GM21576 (cell line): ENCODE data around the gene C19orf47.
A peak's percentile ranks its signal among the peaks of the same experiment; 100 is the strongest.

Source experiments
- ATAC-seq: cut with Tn5 transposase; IDR thresholded peaks from one replicate; pipeline ENCODE4 v1.9.1; 2021; ENCODE audit warnings: mild to moderate bottlenecking, moderate library complexity; ENCODE audit not compliant: unreplicated experiment

Gene C19orf47, protein sequence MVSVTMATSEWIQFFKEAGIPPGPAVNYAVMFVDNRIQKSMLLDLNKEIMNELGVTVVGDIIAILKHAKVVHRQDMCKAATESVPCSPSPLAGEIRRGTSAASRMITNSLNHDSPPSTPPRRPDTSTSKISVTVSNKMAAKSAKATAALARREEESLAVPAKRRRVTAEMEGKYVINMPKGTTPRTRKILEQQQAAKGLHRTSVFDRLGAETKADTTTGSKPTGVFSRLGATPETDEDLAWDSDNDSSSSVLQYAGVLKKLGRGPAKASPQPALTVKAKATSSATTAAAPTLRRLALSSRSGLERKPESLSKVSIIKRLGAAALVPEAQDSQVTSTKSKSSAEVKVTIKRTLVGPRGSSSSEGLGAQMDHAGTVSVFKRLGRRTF

DNA sequence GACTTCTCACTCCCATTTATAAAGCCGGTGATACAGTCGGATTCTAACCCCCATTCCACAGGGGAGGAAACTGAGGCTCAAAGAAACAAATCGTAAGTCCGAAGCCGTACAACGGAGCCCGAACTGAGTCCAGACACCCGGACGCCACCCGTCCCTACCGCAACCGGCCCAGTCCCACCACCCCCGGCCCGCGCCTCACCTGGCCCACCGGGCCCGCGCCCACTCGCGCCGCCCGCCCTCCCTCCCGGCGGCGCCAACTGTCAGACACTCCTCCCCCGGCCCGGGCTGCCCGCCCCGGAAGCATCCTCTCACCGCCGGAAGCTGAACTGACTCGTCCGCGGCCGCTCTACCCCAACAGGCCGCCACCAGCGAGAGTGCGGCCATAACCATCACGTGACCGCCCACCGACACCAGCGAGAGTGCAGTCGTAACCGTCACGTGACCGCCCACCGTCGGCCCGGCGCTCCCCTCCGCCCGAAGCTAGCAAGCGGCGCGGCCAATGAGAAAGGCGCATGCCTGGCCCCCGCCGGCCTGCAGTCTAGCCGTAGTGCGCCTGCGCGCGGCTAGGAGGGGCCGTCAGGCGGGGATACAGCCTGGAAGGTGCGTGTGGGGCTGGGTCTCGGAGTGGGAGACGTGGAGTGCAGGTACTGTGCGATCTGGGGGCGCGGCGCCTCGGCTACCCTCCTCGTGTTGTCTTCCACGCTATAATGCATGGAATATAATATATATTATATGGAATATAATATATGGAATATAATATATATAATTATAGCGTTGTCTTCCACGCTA, at the start of gene C19orf47, which contains the start of gene PLD3:
Gene C19orf47, minus strand, starts transcription at position 273 of the 789 bp plus-strand sequence. CDS start 6,540 bp downstream, outside the sequence.
Gene PLD3, plus strand, starts transcription at position 571 of the 789 bp plus-strand sequence. CDS start 17,789 bp downstream, outside the sequence.
- ATAC-seq: peak; percentile 82

DNA sequence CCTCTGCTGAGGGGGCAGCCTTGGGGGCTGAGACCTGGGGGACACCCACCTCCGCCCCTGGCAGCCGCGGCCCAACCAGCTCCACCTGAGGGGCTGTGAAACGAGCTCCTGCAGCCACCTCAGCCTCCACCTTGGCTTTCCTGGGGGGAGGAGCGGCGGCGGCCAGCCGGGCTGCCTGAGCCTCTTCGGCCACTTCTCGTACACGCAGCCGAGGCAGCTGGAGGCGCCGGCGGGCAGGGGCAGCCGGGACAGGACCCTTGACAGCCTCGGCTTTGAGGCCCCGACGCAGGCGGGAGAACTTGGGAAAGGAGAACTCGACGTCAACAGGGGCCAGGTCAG, 49.3 kb upstream of the C19orf47 start:
- no peak for ATAC-seq

DNA sequence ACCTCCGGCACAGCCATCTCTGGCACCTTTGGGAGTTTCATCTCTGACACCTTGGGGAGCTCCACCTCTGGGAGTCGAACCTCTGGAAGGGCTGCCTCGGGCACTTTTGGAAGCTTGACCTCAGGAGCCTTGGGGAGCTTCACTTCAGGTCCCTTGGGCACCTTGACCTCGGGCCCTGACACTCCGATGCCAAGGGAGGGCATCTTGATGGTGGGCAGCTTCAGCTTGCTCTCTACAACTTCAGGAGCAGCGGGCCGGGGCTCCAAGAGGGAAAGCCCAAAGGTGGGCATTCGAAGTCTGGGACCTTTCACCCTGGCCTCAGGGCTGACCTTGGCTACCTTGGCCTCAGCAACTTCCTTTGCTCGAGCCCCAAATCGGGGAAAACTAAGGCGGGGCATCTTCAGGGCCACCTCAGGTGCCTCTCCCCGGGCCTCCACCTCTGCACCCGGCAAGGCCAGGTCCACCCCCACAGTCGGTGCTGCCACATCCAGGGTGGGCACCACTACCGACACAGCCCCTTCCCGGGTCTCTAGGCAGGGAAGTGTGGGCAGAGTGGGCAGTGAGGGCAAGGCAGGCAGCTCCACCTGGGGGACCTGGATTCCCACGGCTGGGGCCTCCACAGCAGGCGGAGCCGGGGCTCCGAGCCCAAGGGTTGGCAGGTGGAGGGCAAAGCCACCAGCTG, 48.8 kb upstream of the C19orf47 start:
- no peak for ATAC-seq

DNA sequence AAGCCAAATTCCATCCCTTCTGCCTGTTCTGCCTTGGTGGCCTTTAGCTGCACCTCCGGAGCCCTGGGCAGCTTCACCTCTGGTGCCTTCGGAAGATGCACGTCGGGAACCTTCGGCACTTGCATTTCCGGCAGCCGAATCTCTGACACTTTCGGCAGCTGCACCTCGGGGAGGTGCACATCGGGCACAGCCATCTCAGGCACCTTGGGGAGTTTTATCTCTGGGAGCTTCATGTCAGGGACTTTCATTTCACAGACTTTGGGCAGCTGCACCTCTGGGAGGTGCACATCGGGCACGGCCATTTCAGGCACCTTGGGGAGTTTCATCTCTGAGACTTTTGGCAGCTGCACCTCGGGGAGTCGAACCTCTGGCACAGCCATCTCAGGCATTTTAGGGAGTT, 47.8 kb upstream of the C19orf47 start:
- ATAC-seq: no peak

DNA sequence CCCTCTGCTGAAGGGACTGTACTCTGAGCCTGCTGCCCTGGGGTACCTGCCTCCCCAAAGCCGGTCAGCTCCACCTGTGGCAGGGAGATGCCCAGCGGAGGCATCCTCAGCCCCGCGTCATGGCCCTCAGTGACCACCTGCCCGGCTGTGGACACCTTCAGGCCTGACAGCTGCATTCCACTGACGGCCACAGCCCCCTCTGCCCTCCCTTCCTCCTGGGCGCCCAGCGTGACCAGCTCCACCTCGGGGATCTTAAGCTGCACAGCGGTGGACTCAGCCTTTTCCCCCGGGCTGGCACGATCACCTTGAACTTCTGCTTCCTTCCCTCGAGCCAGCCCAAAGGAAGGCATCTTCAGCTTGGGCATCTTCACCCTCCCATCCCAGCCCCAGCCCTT, 46.6 kb upstream of the C19orf47 start:
- no peak for ATAC-seq

DNA sequence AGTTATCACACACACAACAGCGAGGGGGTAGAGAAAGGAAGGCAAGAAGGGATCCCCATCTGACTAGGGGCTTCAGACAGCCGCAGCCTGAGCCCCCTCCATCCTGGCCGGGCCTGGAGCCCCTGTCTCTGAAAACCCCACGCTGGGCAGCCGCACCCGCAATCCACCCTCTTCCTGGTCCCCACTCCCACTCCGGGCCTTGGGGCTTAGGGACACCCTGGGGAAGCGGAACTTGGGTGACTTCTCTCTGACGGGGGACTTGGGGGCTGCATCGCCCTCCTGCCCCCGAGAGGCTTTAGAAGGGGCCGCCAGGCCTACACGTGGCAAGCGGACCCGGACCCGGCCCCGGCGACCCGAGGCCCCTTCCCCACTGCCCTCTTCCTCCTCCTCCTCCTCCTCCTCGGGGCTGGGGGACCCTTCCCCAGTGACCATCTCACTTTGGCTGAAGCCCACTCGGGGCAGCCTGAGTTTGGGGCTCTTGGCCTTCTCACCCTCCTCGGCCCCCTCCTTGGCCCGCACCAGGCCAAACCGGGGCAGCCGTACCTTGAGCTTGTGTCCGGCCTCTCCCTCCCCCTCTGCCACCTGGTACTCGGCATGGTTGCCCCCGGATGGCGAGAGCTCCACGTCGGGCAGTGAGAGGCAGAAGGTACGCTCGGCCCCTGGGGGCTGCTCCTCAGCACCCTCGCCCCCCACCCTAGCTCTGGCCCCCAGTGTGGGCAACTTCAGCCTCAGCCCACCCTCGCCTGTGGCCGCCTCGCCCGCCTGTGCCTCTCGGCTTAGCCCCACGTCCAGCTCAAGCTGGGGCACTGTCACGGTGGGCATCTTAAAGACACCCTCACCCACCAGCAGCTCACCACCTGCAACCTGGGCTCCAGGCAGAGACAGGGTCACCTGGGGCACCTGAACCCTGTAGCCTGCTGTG, 46.0 kb upstream of the C19orf47 start:
- ATAC-seq: no peak

DNA sequence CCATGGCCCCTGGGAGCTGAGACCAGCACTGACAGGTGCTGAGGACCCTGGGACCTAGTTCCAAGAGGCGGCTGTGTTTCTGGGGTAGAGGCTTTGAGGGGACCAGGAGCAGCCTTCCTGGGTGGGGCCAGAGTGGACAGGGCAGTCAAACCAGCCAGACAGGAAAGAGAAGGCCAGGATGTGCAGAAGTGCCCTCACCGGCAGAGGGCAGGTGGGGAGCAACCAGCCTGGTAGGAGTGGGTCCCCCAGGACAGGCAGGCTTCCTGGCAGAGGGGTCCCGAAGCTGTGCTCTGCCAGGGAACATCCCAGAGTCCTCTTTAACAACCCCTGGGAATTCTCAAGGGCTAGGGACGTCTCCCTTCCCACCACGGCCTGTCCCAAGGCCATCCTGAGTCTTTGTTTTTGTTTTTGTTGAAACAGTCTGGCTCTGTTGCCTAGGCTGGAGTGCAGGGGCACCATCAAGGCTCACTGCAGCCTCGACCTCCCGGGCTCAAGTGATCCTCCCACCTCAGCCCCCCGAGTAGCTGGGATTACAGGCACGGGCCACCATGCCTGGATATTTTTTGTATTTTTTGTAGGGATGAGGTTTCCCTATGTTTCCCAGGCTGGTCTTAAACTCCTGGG, 44.8 kb upstream of the C19orf47 start:
- no peak for ATAC-seq

DNA sequence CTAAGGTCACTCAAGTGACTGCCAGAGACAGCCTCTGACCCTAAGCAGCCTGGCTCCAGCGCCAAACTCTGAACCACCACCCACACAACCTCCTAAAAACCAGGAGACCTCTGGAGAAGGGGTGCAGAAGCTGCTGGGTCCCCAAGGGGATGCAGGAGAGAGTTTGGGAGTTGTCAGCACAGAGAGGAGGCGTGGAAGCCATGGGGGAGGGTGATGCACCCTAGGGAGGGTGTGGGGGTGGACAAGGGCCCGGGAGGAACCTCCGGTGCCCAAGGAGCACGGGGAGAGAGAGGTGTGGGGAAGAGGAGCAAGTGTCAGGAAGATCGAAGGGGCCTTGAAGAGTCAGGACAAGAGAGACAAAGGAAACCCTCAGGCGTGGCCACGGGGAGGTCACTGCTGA, 43.9 kb upstream of the C19orf47 start:
- ATAC-seq: no peak

DNA sequence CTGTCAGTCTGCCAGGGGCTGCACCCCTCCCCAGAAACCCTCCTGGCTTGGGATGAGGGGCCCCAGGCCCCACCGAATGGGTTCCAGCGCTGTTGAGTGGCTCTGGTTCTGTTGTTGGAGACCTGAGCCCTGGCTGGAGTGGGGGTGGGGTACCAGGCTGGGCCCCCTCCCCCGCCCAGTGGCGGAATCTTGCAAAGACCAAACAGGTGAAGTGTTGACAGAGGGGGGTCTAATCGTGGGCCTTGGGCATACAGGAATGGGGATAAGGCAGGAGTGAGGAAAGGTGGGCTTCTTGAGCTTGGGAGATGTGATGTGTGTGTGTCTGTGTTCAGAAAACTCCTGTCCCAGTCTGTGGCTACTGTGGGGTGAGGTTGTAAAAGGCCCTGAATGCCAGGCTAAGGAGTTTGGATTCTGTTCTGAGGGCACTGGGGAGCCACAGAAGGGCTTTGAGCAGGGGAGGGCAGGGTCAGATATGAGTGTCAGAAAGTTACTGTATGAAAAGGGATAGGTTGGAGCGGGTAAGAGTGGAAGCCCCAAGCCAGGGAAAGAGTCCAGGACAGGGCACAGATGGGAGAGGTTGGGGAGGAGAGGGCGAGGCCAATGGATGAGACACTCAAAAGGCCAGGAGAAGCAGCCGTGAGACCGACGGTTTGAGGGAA, 42.0 kb upstream of the C19orf47 start, which contains the start of gene HIPK4:
Gene HIPK4, minus strand, starts transcription at position 98 of the 659 bp plus-strand sequence. CDS start 279 bp downstream, outside the sequence.
- ATAC-seq: no peak

DNA sequence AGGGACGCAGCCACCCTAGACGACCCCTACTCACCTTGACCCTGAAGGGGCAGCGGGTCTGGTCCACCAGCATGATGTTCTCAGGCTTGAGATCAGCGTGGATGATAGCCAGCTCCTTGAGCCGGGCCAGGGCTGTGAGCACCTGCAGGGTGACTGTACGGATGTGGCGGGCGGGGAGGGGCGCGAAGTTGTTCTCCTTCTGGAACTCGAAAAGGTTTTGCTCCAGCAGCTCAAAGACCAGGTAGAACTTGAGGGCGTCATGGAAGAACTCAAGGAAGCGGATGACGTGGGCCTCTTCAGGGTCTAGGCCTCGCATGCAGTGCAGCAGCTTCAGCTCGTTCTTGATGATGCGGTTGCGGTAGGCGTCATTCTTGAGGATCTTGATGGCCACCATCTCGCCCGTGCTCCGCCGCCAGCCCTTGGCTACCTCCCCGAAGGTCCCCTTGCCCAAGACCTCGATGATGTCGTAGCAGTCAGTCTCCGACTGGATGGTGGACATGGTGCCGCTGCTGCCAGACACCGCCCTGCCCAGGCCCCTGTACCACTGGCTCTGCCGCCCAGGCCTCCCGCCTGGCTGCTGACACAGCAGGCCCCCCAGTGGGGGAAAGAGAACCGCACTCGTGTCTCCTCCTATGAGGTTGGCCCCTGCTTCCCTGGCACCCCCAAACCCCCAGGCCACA, 41.3 kb upstream of the C19orf47 start:
- no peak for ATAC-seq

DNA sequence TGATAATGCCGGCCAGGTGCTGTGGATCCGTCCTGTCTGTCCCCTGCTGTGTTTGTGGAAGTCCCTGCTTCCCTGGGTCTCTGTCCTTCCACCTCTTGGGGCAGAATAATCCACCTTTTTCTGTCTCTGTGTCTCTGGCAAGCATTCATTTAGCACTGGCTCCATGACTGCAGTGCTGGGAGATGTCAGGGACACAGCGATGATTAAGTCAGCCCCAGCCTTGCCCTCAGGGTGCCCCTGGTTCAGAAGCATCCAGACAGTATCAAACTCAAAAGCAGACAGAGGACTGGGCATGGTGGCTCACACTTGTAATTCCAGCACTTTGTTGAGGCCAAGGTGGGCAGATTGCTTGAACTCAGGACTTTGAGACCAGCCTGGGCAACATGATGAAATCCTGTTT, 40.3 kb upstream of the C19orf47 start:
- ATAC-seq: no peak

DNA sequence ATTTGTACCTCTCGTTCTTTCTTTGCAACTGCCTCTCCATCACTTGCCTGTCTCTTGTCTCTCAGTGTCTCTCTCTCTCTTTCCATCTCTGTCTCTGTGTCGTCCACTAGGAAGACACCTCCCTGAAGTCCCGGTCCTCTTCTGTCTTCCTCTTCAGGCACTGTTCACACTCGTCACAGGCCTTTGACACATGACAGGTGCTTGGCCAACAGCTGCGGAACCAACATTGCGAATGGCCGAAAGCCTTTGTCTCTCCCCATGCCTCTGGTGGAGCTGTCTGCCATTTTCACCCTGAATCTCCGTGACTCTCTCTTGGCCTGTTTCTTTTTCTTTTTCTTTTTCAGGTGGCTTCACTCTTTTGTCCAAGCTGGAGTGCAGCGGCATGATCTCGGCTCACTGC, 39.0 kb upstream of the C19orf47 start:
- no peak for ATAC-seq

DNA sequence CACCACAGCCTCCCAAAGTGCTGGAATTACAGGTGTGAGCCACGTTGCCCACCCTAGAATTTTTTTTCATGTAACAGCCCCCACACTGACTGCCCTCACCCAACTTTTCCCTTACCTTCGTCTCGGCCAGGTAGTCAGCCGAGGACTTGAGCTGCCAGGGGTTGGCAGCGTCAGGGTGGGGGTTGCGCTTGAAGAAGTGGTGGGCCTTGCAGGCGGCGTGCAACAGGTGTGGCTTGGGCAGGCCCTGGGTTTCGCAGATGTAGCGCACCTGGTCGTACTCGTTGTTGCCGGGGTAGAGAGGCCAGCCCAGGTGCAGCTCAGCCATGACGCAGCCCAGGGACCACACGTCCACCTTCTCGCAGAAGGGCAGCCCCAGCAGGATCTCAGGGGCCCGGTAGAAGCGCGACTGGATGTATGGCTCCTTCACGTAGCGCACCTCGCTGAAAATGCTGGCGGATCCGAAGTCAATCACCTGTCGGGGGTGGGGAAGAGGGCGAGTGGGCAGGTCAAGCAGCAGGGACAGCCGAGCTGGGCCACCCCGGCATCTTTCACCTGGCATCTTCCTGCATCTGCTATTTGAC, 35.6 kb upstream of the C19orf47 start:
- ATAC-seq: no peak

DNA sequence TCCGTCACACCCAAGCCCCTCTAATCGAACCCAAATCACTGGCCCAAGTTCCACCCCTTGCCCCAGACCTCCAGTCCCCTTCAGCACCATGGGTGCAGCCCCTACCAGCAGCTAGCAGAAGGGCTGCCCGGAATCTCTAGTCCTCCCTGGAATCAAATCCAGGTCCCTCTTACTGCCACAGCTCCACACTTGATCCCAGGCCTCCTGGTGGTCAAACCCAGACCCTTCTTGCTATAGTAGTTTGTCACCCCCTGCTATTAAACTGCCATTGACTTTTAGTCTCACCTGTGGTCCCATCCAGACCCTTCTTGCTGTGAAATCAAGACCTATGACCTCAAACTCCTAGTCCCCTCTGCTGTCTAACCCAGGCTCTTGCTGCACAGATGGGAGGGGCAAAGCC, 33.1 kb upstream of the C19orf47 start:
- ATAC-seq: no peak

DNA sequence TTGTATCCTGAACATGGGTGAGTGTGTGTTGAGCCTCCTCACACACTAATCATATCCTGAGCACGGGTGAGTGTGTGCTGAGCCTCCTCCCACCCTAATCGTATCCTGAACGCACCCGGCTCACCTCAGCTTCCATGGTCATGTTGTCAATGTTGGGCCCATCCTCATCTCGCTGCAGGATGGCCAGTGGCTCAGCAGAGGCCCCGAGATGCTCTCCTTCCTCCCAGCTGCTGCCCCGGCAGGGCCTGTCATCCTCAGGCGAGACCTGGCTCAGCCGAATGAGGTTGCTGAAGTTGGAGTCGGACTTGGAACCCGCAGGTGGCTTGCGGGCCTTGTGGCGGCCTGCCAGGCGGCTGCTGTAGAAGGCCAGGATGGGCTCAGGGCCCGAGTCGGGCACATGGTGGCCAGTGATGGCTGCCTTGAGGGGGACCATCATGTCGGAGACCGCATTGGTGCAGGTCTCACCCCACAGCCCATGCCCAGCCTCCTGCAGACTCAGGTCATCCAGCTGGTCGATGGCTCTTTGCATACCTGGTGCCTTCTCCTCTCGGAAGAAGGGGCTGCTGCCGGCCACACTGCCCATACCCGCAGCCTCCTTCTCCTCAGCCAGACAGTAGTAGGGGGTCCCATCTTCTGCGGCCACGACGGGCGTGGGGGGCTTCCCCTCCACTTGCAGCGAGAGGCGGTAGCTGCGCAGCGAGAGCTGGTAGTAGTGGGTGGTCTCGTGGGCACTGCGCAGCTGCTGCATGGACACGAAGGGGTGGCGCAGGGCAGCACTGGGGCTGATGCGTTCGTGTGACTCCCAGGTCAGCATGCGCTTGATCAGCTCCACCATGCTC, 32.2 kb upstream of the C19orf47 start:
- ATAC-seq: no peak

DNA sequence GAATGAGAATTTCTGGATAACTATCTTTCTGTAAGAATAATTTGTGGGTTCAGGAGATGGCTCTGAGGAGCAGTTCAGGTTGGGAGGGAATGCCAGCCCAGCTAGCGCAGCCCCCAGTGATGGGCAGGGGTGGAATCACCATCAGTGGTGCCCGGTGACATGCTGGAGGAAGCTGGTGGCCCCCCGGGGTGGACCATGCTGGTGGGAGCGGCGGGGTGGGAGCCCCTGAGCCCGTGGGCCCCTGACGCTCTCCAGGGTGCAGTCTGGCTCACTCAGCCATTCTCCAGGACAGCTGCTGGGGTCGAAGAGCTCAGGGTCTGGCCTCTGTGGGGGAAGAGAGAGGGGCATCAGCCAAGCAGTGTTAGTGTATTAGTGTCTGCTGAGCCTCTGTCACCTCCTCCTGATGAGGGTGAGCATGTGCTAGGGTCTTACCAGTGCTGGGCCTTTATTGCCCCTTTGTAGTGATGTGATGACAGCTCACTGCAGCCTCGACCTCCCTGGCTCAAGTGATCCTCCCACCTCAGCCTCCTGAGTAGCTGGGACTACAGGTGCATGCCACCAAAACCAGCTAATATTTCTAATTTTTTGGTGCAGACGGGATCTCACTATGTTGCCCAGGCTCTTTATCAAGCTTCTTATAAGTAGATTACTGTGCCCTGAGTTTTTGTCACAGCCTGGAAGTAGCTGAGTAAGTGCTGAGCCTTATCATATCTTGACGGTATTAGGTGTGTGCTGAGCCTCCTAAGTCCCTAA, 31.4 kb upstream of the C19orf47 start:
- no peak for ATAC-seq

DNA sequence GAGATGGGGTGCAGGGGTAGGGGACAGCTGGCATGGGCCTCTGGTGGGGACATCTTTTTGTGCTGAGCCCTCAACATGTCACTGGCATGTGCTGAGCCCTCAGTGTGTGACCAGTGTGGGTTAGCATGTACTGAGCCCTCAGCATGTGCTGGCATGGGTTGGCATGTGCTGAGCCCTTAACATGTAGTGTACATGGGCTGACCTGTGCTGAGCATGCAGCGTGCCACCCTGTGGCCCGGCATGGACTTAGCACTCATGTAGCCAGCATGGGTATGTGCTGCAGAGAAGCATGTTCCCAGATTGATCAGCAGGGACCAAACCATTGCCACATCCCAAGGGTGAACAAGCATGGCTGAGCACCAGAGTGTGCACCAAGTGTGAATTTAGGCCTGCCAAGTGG, 30.3 kb upstream of the C19orf47 start:
- ATAC-seq: no peak
